ENCODE results near the gene ACRBP.

GRCh38 chr12:6602526-6602925 is 44.7 kb downstream of the ACRBP start:
- TF ChIP-seq POLR2A (IDR thresholded peaks at IDR 0.05) = no peak
- no peak for TF ChIP-seq CTCF (IDR thresholded peaks at IDR 0.05)
